Left forelimb (tissue), 1 donor: ENCODE data around the gene SYT2.
"Not testable (repeated sequence)": the region's sequence is repeated elsewhere in the genome, so short reads cannot be mapped to it uniquely, and the experiment has no call there.

Source experiments
- DNase-seq: peaks from one replicate; pipeline ENCODE4 v3.0.0-alpha.2; 2018; ENCODE audit warnings: low spot score

Gene SYT2

GRCh38 chr1:202643397-202644218, 66.6 kb downstream of the SYT2 start:
- no peak for DNase-seq

GRCh38 chr1:202642619-202643291, 67.5 kb downstream of the SYT2 start:
- no peak for DNase-seq

DNA sequence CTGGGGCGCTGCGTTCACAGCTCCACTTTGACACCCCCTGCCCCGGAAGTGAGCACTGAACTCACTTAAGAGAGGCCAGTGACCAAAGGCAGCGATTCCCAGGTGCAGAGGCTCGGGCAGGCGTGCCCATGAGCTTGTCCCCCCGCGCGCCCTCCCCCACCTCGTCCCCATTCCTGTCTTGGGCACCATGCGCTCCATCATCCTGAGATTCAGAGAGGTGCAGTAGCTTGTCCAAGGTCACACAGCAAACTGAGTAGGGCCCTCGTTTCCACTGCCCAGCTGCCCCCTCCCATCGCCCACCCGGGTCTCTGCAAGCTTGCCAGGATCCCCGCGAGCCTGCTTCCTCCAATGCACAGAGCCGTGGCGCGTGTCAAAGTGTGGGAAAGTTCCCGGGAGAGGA, 68.0 kb downstream of the SYT2 start:
- DNase-seq: no peak

DNA sequence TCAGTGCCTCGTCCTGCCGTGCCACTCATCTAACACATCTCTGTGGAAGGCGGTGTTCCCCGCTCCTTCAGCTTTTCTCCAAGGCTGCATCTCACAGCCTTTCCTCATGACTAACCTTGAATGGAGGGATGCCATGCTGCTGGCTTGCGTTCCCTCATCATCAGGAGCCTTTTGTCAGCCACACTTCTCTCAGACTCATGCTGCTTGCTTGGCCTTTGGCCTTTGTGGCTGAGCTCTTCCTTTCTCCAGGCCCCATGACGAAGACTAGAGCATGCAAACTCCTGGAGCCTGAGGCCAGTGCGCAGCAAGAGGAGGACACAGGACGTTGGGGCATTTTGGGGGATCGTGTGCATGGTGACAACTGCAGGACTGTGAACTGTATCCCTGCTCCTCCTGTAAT, 70.8 kb downstream of the SYT2 start:
- DNase-seq: no peak

GRCh38 chr1:202638701-202639305, 71.5 kb downstream of the SYT2 start:
- DNase-seq: not testable (repeated sequence)

DNA sequence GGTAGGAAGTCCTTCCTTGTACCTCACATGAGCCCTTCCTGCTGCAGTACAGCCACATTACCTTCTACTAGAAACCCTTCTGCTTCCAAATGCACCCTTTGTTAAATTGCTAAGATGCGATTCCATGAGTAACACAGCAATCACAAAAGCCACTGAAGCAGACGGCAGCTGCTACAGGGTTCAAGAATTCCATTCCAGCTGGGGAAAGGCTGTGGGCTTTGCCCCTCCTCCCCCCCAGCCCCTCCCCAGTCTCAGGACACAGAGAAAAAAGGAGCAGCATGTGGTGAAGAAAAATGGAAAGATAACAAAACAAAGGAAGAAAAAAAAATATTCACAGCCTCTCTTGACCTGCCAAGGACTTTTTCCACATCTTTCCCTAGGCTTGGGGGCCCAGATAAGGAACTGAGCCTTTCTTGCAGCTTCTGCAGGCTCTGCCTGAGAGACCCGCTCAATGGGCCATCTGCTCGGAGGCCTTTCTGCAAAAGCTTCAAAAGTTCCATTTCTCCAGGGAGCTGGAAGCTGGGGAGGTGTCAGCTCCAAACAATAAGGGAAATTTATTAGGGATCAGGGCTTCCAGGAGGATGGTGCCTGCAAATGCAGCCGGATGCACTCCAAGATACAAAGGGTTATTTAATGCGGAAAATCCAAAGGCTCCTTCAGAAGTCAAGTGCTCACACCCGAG, 72.1 kb downstream of the SYT2 start:
- DNase-seq: no peak

DNA sequence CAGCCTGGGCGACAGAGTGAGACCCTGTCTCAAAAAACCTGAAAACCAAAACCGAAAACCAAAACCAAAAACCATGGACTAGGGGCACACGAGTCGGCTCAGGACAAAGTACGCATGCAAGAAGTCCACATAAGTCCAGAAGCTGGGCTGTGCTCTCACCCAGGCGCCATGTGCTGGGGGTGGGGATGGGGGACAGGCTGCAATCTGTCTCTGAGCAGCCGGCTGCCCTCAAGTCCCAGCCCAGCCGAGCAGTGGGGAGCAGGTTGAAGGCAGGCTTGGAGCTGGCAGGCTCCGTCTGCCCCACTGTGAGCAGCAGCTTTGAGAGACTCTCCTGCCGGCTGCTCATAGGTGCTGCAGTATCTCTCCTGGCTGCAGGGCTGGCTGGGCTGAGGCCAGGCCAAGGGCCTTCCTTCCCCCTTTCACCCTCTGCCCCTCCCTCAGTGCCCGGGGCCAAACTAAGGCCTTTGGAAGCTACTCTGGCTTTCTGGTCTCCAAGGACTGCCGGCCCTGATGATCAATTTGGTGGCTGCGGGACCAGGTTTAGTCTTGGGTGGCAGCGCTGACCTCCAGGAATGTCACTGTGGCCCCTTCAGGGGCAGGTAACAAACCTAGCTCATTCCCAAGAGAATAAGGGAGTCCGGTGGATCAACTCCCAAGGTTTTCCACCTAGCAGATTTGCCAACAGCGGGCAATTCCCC, 72.8 kb downstream of the SYT2 start:
- not testable (repeated sequence) for DNase-seq

- DNase-seq: not testable (repeated sequence)
Measured at GRCh38 chr1:202636171-202636570, 74.1 kb downstream of the SYT2 start.

DNA sequence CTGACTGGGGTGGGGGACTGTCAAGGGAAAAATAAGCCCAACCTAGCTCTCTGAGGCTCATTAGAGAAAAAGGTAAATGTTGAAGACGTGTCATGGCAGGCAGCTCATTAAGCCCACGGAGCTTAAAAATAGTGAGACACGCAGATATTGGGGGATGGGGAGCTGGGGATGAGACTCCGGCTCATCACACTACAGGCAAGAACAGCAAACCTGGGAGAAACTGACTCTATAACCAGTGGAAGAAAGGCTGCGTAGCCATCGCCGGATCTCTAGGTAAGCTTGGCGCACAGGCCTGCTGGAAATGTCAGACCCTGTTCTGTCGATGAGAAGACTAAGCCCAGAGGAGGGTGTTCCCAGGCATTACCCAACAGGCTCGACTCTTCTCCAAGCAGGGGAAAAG, 78.0 kb downstream of the SYT2 start:
- no peak for DNase-seq

DNA sequence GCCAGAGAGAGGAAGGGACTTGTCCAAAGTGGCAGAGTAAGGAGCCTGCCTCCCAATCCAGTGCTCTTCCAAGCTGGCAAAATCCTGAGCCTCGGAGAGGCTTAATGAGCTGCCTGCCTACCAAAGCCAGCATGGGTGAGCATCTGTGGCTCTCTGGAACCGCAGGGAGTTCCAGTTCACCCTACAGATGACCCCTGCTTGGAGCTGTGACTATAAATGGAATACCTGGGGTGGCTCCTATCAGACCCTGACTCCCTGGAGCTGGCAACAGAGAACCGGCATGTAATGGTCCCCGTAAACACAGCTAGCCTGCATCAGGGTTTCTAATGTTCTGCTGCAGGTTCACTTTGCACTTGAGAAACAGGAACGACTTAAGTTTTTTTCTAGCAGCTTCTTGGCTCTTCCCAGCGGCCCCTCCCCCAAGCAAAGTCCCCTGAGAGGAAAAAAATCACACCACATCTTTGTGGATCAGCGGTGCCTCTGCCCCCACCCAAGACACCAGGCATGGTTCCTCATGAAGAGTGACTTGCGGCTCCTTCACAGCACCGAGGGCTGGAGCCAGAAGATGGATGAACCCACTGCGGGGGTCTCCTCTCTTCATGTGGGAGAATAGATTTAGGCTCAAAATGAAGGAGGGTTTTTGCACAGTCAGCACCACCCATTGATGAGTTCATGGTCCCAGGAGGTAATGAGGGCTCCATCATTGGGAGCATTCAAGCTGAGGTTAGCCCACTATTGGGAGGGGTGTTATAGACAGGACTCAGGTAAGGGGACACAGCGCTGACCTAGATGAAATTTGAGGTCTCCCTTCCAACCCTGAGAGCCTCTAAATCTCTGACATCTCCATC, 79.0 kb downstream of the SYT2 start:
- DNase-seq: no peak

- no peak for DNase-seq
Measured at GRCh38 chr1:202630541-202630940, 79.7 kb downstream of the SYT2 start.

DNA sequence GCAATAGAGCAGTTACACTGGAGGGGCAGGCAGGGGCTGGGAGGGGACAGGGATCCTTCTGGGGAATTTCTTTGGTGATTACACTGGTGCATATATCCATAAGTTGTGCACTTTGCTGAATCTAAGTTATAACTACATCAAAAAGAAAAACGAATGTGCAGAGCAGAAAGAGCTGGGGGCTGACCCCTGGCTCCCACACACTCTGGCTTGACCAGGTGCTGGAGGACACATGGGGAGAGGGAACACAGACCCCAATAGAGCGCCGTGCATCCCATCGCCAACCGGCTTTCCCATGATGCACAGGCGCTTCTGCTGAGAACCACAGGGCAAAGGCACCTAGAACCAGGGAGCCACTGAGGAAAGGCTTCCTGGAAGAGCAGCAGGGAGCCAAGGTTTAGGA, 80.2 kb downstream of the SYT2 start:
- not testable (repeated sequence) for DNase-seq

DNA sequence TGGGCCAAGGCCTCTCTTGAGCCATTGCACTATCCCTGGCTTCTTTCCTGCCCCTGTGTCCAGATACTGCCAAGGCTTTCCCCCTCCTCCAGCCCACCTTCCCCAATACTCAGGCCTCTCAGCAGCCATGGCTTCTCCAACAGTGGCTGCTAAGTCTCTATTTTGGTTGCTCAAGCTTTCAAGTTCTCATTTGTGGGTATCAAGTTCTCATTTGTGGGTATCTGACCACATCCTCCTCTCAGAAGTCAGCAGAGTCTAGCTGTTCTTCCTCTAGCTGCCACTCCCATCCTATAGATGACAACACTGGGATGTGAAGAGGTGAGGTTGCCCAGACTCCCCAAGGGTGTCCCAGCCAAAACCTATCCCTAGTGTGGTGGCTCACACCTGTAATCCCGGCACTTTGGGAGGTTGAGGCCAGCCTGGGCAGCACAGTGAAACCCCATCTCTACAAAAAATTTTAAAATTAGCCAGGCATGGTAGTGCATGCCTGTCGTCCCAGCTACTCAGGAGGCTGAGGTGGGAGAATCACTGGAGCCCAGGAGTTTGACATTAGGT, 80.9 kb downstream of the SYT2 start:
- DNase-seq: not testable (repeated sequence)

- no peak for DNase-seq
Measured at GRCh38 chr1:202628646-202629215, 81.5 kb downstream of the SYT2 start.

DNA sequence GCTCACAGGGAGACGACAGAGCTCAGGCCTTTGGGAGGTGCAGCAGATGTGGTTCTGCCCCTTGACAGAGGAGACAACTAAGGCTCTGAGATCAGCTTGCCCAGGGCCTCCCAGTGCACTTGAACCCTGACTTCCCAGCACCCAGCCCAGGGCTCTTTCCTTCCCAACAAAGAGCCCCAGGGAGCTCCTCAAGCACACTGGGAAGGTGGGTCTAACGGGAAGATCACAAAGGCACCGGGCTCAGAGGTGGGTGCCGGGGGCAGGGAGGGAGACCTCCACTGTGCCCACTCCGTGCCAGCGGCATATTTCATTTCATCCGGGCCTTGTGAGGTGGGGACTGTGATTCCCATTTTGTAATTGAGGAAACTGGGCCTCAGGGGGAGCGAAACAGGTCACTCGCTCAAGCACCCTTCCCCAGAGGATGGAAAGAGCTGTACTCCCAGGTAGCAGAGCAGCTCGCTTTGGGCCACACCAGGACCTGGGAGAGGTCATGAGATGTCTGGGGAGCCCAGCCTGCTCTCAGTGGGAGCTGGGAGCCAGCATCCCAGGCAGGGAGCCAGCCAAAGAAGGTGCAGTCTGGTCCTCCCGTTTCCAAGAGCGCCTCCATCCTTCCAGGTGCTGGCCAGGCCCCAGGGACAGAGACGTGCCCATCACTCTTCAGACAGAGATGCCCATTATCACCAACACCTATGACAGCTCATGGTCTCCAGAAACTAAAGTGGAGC, 82.3 kb downstream of the SYT2 start:
- no peak for DNase-seq

- not testable (repeated sequence) for DNase-seq
Measured at GRCh38 chr1:202627036-202627435, 83.2 kb downstream of the SYT2 start.

GRCh38 chr1:202625416-202626360, 84.6 kb downstream of the SYT2 start:
- no peak for DNase-seq

GRCh38 chr1:202624781-202625108, 85.5 kb downstream of the SYT2 start:
- DNase-seq: no peak
